ENCODE results near the gene ZDHHC14. TPM values are rescaled to one million over a fixed set of nuclear protein-coding genes. Genes with fewer than 3 reads are reported as not detected.

Gene ZDHHC14
- total RNA-seq, 1 experiment from 2014 or later, result 3.2 TPM

- TF ChIP-seq EZH2 (IDR thresholded peaks at IDR 0.05; ENCODE audit: borderline replicate concordance, low read depth, low read length, poor library complexity, severe bottlenecking) (no peak), CTCF (conservative IDR thresholded peaks at IDR 0.05; ENCODE audit: low read depth, low read length) (no peak)
- CTCF ChIA-PET, result no interaction called here
- POLR2A ChIA-PET (ENCODE audit: low non-redundant PET), result no interaction called here
Measured at GRCh38 chr6:157388924-157389323, 7.9 kb downstream of the ZDHHC14 start.

GRCh38 chr6:157390273-157391060 is 9.5 kb downstream of the ZDHHC14 start:
- Histone ChIP-seq H3K4me3 (ENCODE audit: low read depth, low read length, poor library complexity, severe bottlenecking) (no peak overlapping the region), H3K27ac (ENCODE audit: low read depth, low read length, poor library complexity, severe bottlenecking) (no peak overlapping the region), H3K36me3 (ENCODE audit: insufficient read depth, low read length, poor library complexity, severe bottlenecking) (no peaks in the 10 kb centered on the region), H3K9me3 (ENCODE audit: low read depth, low read length, poor library complexity, severe bottlenecking) (peaks cover 17% of the 10 kb centered on the region), H3K4me1 (ENCODE audit: insufficient read depth, low read length, poor library complexity, severe bottlenecking) (no peaks in the 10 kb centered on the region), H3K27me3 (replicated peaks; ENCODE audit: insufficient read depth, low read depth, low read length, poor library complexity) (no peaks in the 10 kb centered on the region)
- no peak for TF ChIP-seq CTCF (conservative IDR thresholded peaks at IDR 0.05; ENCODE audit: low read depth, low read length)
- TF ChIP-seq EZH2 (IDR thresholded peaks at IDR 0.05; ENCODE audit: borderline replicate concordance, low read depth, low read length, poor library complexity, severe bottlenecking), result no peak
- DNase-seq (ENCODE audit: low spot score), result no peak
- POLR2A ChIA-PET (ENCODE audit: low non-redundant PET), result no interaction called here
- intact Hi-C loops (cut with micrococcal nuclease; ENCODE audit: unreplicated experiment), result no loop called here
- no TSS peak for BruUV-seq (replicated peaks)
- CTCF ChIA-PET, result no interaction called here

More at GRCh38 chr6:157388924-157389323, 7.9 kb downstream of the ZDHHC14 start:
- H3K4me1 ChIP-seq (ENCODE audit: insufficient read depth, low read length, poor library complexity, severe bottlenecking), result no peaks in the 10 kb centered on the region
- H3K27me3 ChIP-seq (replicated peaks; ENCODE audit: insufficient read depth, low read depth, low read length, poor library complexity), result no peaks in the 10 kb centered on the region
- H3K27ac ChIP-seq (ENCODE audit: low read depth, low read length, poor library complexity, severe bottlenecking), result no peak overlapping the region
- no peaks in the 10 kb centered on the region for H3K36me3 ChIP-seq (ENCODE audit: insufficient read depth, low read length, poor library complexity, severe bottlenecking)
- intact Hi-C loops (cut with micrococcal nuclease; ENCODE audit: unreplicated experiment), result no loop called here
- no peak for DNase-seq (ENCODE audit: low spot score)
- no TSS peak for BruUV-seq (replicated peaks)
- H3K4me3 ChIP-seq (ENCODE audit: low read depth, low read length, poor library complexity, severe bottlenecking), result no peak overlapping the region
- H3K9me3 ChIP-seq (ENCODE audit: low read depth, low read length, poor library complexity, severe bottlenecking), result peaks cover 17% of the 10 kb centered on the region

GRCh38 chr6:157392927-157393668 is 12.1 kb downstream of the ZDHHC14 start:
- Histone ChIP-seq H3K27ac (ENCODE audit: low read depth, low read length, poor library complexity, severe bottlenecking) (no peak overlapping the region), H3K27me3 (replicated peaks; ENCODE audit: insufficient read depth, low read depth, low read length, poor library complexity) (no peaks in the 10 kb centered on the region), H3K36me3 (ENCODE audit: insufficient read depth, low read length, poor library complexity, severe bottlenecking) (no peaks in the 10 kb centered on the region), H3K9me3 (ENCODE audit: low read depth, low read length, poor library complexity, severe bottlenecking) (peaks cover 17% of the 10 kb centered on the region), H3K4me1 (ENCODE audit: insufficient read depth, low read length, poor library complexity, severe bottlenecking) (no peaks in the 10 kb centered on the region), H3K4me3 (ENCODE audit: low read depth, low read length, poor library complexity, severe bottlenecking) (no peak overlapping the region)
- TF ChIP-seq CTCF (conservative IDR thresholded peaks at IDR 0.05; ENCODE audit: low read depth, low read length) (no peak), EZH2 (IDR thresholded peaks at IDR 0.05; ENCODE audit: borderline replicate concordance, low read depth, low read length, poor library complexity, severe bottlenecking) (no peak)
- BruUV-seq (replicated peaks), result no TSS peak
- intact Hi-C loops (cut with micrococcal nuclease; ENCODE audit: unreplicated experiment), result no loop called here
- ChIA-PET POLR2A (ENCODE audit: low non-redundant PET) (no interaction called here), CTCF (no interaction called here)
- DNase-seq (ENCODE audit: low spot score), result no peak

Data from A673 (cell line).